ENCODE data around the gene ARHGAP22.
A peak's percentile ranks its signal among the peaks of the same experiment; 100 is the strongest.

Gene ARHGAP22

DNA sequence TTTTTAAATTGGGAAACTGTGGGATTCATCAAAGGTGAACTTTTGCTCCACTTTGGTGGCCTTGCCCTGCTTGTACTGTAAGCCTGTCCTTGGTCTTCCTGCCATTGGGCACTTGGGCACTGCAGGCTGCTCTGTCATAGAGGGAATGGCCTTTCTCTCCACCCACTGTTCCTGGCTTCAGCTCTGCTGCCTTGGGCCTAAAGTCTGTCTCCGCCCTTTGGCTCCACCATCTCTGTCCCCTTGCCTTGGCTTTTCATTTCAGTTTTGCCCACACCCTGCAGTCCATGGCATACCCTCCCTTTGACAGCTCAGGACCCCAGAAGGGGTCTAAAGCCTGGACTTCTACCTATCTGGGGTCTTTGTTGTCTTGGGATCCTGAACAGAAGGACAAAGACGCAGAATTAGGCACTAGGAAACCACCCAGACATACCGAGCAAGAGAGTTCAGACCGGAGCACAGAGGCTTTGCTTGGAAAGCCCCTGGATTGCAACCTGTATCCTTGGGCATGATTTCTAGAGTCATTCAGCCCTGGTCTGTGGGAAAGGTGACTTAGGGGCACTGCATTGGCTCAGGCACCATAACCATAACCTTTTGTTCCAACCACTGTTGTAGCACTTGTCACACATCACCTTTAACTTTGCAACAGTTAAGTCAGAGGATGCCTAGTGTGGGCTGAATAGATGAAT is 5.2 kb upstream of the ARHGAP22 start:
- DNase-seq (ENCODE audit: insufficient read length, low spot score) (no peak), FAIRE-seq (no peak)
- TF ChIP-seq, protein P1, sequence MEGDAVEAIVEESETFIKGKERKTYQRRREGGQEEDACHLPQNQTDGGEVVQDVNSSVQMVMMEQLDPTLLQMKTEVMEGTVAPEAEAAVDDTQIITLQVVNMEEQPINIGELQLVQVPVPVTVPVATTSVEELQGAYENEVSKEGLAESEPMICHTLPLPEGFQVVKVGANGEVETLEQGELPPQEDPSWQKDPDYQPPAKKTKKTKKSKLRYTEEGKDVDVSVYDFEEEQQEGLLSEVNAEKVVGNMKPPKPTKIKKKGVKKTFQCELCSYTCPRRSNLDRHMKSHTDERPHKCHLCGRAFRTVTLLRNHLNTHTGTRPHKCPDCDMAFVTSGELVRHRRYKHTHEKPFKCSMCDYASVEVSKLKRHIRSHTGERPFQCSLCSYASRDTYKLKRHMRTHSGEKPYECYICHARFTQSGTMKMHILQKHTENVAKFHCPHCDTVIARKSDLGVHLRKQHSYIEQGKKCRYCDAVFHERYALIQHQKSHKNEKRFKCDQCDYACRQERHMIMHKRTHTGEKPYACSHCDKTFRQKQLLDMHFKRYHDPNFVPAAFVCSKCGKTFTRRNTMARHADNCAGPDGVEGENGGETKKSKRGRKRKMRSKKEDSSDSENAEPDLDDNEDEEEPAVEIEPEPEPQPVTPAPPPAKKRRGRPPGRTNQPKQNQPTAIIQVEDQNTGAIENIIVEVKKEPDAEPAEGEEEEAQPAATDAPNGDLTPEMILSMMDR (IDR thresholded peaks at IDR 0.05; ENCODE audit: insufficient read depth, missing control alignments) = no peak

DNA sequence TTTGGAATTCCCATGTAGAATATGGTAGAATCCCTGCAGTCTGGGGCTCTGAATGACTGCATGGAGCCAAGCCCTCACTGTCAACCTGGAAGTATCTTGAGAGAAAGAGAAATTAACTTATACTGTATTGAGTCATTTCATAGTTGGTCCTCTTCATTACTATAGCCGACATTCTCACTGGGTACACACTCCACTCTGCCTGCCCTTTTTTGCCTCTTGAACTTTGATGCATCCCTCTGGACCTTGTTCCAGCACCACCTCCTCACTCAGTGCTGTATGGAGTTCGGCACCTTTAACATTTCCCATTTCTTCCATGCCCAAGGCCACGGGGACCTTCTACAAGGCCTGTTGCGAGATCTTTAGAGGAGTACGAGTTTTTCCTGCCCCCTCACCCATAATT is 4.6 kb upstream of the ARHGAP22 start:
- FAIRE-seq (no peak), DNase-seq (ENCODE audit: insufficient read length, low spot score) (no peak)
- TF ChIP-seq, protein P1 (IDR thresholded peaks at IDR 0.05; ENCODE audit: insufficient read depth, missing control alignments) = no peak

DNA sequence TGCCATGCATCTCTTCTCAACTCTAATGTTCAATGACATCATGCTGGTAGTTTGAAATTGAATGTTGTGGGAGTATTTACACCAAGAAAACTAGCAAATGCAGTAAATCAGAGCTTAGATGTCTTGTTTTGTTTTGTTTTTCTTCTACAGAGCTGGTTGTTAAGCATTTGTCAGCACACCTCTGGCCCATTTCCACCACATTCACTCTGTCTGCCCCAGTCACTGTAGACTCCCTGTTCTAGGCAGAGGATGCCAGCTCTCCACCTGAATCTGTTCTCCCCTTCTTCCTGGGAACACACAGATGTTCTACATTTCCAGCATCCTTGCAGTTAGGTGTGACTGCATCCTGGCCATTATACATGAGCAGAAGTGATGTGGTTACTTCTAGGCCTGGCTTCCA is 4.1 kb upstream of the ARHGAP22 start:
- DNase-seq (ENCODE audit: insufficient read length, low spot score) (no peak), FAIRE-seq (no peak)
- TF ChIP-seq, protein P1 (IDR thresholded peaks at IDR 0.05; ENCODE audit: insufficient read depth, missing control alignments) = no peak

DNA sequence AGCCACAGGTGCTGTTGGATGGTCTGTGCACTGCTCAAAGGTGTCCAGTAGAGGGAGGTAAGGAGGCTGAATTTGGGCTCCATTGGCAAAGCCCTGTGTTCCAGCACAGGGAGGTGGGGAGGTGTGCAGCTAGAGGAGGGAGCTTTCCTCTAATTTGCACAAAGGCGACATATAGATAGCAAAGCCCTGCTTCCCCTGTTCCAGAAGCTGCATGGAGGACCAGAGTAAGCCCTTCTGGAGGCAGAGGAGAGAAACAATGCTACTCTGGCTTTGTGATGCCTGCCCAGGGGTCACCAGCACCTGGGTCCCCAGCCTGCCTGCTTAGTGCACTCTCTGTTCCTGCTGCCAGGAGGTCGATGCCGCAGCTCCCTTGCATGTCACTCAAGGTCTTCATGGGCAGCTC is 3.4 kb upstream of the ARHGAP22 start:
- DNase-seq (ENCODE audit: insufficient read length, low spot score) (no peak), FAIRE-seq (no peak)

DNA sequence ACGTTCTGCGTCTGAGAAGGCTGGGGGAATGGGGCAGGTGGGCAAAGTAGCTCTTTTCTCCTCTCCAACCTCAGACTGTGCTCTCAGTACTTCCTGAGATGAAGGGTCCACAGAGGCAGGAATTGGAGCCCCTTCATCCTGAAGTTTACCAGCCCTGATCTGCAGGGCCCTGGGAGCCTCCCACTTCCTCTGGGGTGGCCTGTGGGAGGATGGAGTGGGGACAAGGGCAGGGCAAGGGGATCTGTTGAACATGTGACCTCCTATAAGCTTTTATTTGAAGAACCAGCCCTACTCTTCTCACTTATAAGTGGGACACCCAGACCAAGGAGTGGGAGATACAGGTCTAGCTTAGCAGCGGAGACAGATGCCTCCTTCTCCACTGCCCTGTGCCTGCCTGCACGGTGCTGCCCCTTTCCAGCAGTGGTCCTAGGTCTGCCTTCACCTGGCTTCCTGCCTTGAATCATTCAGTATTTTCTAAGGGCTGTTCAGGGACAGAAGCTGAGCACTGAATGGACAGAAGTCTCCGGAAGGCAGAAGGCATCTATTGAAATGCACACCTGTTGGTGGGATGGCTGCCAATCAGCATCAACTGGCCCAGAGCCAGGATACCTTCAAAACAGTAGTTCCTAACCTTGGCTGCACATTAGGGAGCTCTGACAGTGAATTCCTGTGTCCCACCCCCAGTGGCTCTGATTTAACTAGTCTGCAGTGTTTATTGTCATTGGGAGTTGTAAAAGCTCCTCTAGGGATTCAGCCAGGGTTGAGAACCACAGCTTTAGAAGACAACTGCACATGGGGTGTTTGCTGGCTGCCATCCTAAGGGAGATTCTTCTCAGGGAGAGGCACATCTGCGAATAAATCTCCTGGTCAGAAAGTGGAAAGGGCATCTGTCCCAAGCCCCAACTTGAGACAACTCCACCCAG is 2.7 kb upstream of the ARHGAP22 start:
- FAIRE-seq (no peak), DNase-seq (ENCODE audit: insufficient read length, low spot score) (no peak)
- TF ChIP-seq, protein P1 (IDR thresholded peaks at IDR 0.05; ENCODE audit: insufficient read depth, missing control alignments) = no peak

More for the DNA sequence above, 3.4 kb upstream of the ARHGAP22 start:
- TF ChIP-seq, protein P1 (IDR thresholded peaks at IDR 0.05; ENCODE audit: insufficient read depth, missing control alignments) = peak; percentile 62

DNA sequence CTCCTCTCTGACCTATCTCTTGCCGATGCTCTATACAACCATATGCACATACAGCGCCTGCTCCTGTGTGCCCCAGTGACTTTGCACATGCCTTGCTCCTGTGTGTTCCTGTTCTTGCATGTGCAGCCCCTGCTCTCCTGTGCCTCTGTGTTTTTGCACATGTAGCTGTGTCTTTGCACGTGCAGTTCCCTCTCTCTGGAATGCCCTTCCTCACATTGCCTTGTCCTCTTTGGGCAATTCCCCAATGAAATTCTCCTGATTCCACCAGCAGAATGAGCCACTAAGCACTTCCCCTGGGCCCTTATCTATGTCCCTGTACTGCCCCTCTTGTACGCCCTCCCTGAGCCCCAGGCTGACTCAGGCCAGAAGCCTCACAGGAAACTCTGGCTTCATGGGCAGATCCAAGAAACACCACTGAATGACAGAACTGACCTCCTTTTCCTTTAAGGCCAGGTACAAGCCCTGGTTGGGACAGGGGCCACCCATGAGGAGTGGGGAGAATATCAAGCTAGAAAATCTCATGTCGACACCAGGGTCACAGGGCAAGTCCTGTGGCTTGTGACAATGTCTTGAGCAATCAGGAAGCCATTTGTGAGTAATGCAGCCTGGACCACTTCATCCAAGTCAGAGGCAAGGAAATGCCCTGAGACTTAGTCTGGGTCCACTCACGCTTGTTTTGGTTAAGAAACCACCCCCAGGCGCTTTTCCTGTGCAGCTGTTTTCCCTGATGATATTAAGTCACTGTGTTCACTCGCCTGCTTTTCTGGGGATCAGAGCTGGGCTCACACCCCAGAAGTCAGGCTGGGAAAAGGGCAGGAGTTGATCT is 1.9 kb upstream of the ARHGAP22 start:
- TF ChIP-seq, protein P1 (IDR thresholded peaks at IDR 0.05; ENCODE audit: insufficient read depth, missing control alignments) = no peak
- no peak for FAIRE-seq
- no peak for DNase-seq (ENCODE audit: insufficient read length, low spot score)

All from D721Med (cell line).